GM12878 (cell line): ENCODE measurements around the gene GINS2. TPM values are rescaled to one million over a fixed set of nuclear protein-coding genes. Genes with fewer than 3 reads are reported as not detected.

Experiments
- ATAC-seq: fragments of 200-7000 bp; cut with Tn5 transposase; 3 replicates; pipeline ENCODE4 v1.9.1; 2020; ENCODE audit warnings: mild to moderate bottlenecking, moderate library complexity
- BruUV-seq: library from RNA; stranded (reverse); fragments of 400-500 nt; replicated peaks from 2 replicates; lab custom pipeline; 2021; lab: Mats Ljungman, UMichigan
- CTCF ChIA-PET: fragments of 300-600 bp; sonication (Branson Sonifier 250); formaldehyde crosslinking; extraction: SDS; loops from one replicate; lab custom pipeline; 2021; ENCODE audit warnings: inconsistent platforms; lab: Yijun Ruan, JAX
- POLR2A ChIA-PET: fragments of 350-600 bp; formaldehyde crosslinking; extraction: SDS; loops from one replicate; lab custom pipeline; 2021; ENCODE audit warnings: inconsistent platforms; lab: Charles Lee
- RAD21 ChIA-PET: fragments of 300-600 bp; sonication (Branson Sonifier 250); formaldehyde crosslinking; loops from one replicate; lab custom pipeline; 2023; ENCODE audit warnings: antibody characterized with exemption; ENCODE audit not compliant: unreplicated experiment; lab: Charles Lee
- SMC1A ChIA-PET: fragments of 300-600 bp; sonication (Branson Sonifier 250); formaldehyde crosslinking; loops from one replicate; lab custom pipeline; 2023; ENCODE audit not compliant: unreplicated experiment, uncharacterized antibody; lab: Charles Lee
- DNase-seq: peaks from one replicate; pipeline ENCODE4 v3.0.0-alpha.2; 2011; ENCODE audit warnings: low read depth, low spot score
- FAIRE-seq: peaks from 3 replicates; lab custom pipeline; 2011; peaks lifted over from hg19 to GRCh38; lab: Jason Lieb, UNC
- H2AFZ ChIP-seq: 2 replicates; pipeline ENCODE4 v1.6.0; 2011; ENCODE audit warnings: low read depth, low read length, control low read depth; ENCODE audit not compliant: control insufficient read depth
- H3K27ac ChIP-seq: 2 replicates; pipeline ENCODE4 v1.5.1; 2011; ENCODE audit warnings: control low read depth; ENCODE audit not compliant: control insufficient read depth, insufficient read depth
- H3K27me3 ChIP-seq, 2 experiments: replicated peaks in 1 of 2; 2 replicates each; pipeline versions ENCODE4 v1.6.0 to v1.6.1; 2011; ENCODE audit warnings: low read length in 1 of 2; ENCODE audit not compliant: control insufficient read depth in 2 of 2, insufficient read depth in 2 of 2
- H3K36me3 ChIP-seq, 2 experiments: 2 replicates each; pipeline ENCODE4 v1.5.1; 2011; ENCODE audit warnings: low read length in 1 of 2; ENCODE audit not compliant: control insufficient read depth in 2 of 2, insufficient read depth in 2 of 2
- H3K4me1 ChIP-seq: 2 replicates; pipeline ENCODE4 v1.6.1; 2011; ENCODE audit warnings: mild to moderate bottlenecking, low read length, moderate library complexity, mixed read lengths; ENCODE audit not compliant: control insufficient read depth, insufficient read depth
- H3K4me2 ChIP-seq: 2 replicates; pipeline ENCODE4 v1.6.0; 2011; ENCODE audit warnings: control low read depth; ENCODE audit not compliant: control insufficient read depth, insufficient read depth
- H3K4me3 ChIP-seq: fragments of 200-600 bp; sonication (generic); 2 replicates; pipeline ENCODE4 v1.5.1; 2016
- H3K79me2 ChIP-seq: 2 replicates; pipeline ENCODE4 v1.6.0; 2011; ENCODE audit warnings: low read length; ENCODE audit not compliant: control insufficient read depth, insufficient read depth
- H3K9ac ChIP-seq: 2 replicates; pipeline ENCODE4 v1.8.0; 2011; ENCODE audit warnings: low read length, control low read depth, mixed read lengths; ENCODE audit not compliant: control insufficient read depth, insufficient read depth
- H3K9me3 ChIP-seq: replicated peaks from 3 replicates; pipeline ENCODE4 v1.5.1; 2011; ENCODE audit warnings: mild to moderate bottlenecking, low read length; ENCODE audit not compliant: control insufficient read depth, insufficient read depth
- H4K20me1 ChIP-seq: 2 replicates; pipeline ENCODE4 v1.6.0; 2011; ENCODE audit not compliant: control insufficient read depth, insufficient read depth
- CEBPB ChIP-seq, 2 experiments: fragments of 150-350 bp in 1 of 2; IDR thresholded peaks; 2 replicates each; pipeline ENCODE4 v1.6.1; 2012 to 2014; ENCODE audit warnings: low read depth in 2 of 2, low read length in 2 of 2, borderline replicate concordance in 1 of 2, inconsistent platforms in 1 of 2
- MLLT1 ChIP-seq: fragments of 450-650 bp; IDR thresholded peaks from 2 replicates; pipeline ENCODE4 v1.6.1; 2016; ENCODE audit warnings: mild to moderate bottlenecking
- POLR2A ChIP-seq: IDR thresholded peaks from 2 replicates; pipeline ENCODE4 v1.6.1; 2011; ENCODE audit warnings: low read depth, mild to moderate bottlenecking, low read length
- RAD21 ChIP-seq: IDR thresholded peaks from 2 replicates; pipeline ENCODE4 v1.6.1; 2011; ENCODE audit warnings: mild to moderate bottlenecking, low read depth, low read length, moderate library complexity; ENCODE audit not compliant: insufficient read depth
- SREBF1 ChIP-seq: IDR thresholded peaks from 2 replicates; pipeline ENCODE4 v1.6.1; 2012; ENCODE audit warnings: mild to moderate bottlenecking, low read length
- YBX1 ChIP-seq: fragments of 450-650 bp; IDR thresholded peaks from 2 replicates; pipeline ENCODE4 v1.6.1; 2016; ENCODE audit warnings: antibody characterized with exemption
- WGBS: methylation state at CpG from one replicate; pipeline ENCODE4 v1.1.6; 2016; ENCODE audit warnings: low lambda C conversion rate; ENCODE audit not compliant: insufficient replicate concordance, insufficient coverage; ENCODE audit errors: missing lambda C conversion rate; 5-methylcytosine and 5-hydroxymethylcytosine counted together
- in situ Hi-C: fragments of 300-500 bp; cut with MboI; formaldehyde crosslinking; loops from 9 replicates; pipeline ENCODE4 v1.14.3; 2018; ENCODE audit warnings: mixed read lengths
- intact Hi-C: fragments of 100-400 bp; cut with micrococcal nuclease; formaldehyde crosslinking; loops from one replicate; pipeline ENCODE4 v1.14.2; 2022; ENCODE audit not compliant: unreplicated experiment
- polyA plus RNA-seq, 11 experiments: library from polyadenylated mRNA; depleted of rRNA in 4 of 11; unstranded in 6 of 11; stranded (reverse) in 5 of 11; fragments of >200 nt; fragmentation: Nextera tagmentation in 4 of 11; fragmentation: Illumina TruSeq in 1 of 11; extraction: Ambion mirVana in 4 of 11; extraction: Trizol in 1 of 11; gene quantifications; 1 replicate in 1 of 11; 2 replicates in 10 of 11; pipeline versions ENCODE4 v1.2.1 to v1.2.3, GENCODE V29; 2011 to 2016; ENCODE audit warnings: inconsistent platforms in 2 of 11, missing spikeins in 2 of 11, low read depth in 1 of 11
- total RNA-seq, 4 experiments: library from RNA; depleted of rRNA in 3 of 4; stranded (reverse); fragments of >200 nt in 3 of 4; fragmentation: Illumina TruSeq in 1 of 4; extraction: Trizol in 1 of 4; gene quantifications; 2 replicates each; pipeline versions ENCODE4 v1.2.1 to v1.2.3, GENCODE V29; 2013 to 2021
- TF ChIP-seq, protein P1 (sequence below): fragments of 450-650 bp; IDR thresholded peaks from 2 replicates; pipeline ENCODE4 v1.6.1; 2014; ENCODE audit warnings: mild to moderate bottlenecking

The GINS2 gene
- total and polyA plus RNA-seq, 10 of the 15 experiments (the other 5 are each of a cell fraction or from before 2014, with no cell fraction given), result 42.7 to 90.8 (median 57.0) TPM

GRCh38 chr16:85667261-85667660 is 21.5 kb downstream of the GINS2 start:
- no peaks in the 10 kb centered on the region for H3K9me3 ChIP-seq
- POLR2A ChIA-PET, result no interaction called here
- RAD21 ChIA-PET, result no interaction called here
- in situ Hi-C loops (no loop called here), intact Hi-C loops (no loop called here)
- H2AFZ ChIP-seq, result no peak overlapping the region
- SMC1A ChIA-PET, result no interaction called here
- peaks cover 45 to 55% of the 10 kb centered on the region in 2 experiments for H3K36me3 ChIP-seq
- no peaks in the 10 kb centered on the region for H4K20me1 ChIP-seq
- ATAC-seq (no peak), DNase-seq (no peak), FAIRE-seq (no peak)
- no peak overlapping the region for H3K4me2 ChIP-seq
- TF ChIP-seq CEBPB (IDR thresholded peaks at IDR 0.05; ENCODE audit: borderline replicate concordance in 1 of 2, low read depth in 2 of 2, low read length in 2 of 2), result no peak
- peak; percentile 28; the same call in 1 of the 2 replicates for TF ChIP-seq POLR2A
- H3K27ac ChIP-seq, result no peak overlapping the region
- no peaks in the 10 kb centered on the region for H3K27me3 ChIP-seq
- WGBS, result 89% methylated on average over 9 of the region's 9 CpGs
- CTCF ChIA-PET, result no interaction called here
- H3K4me1 ChIP-seq, result no peaks in the 10 kb centered on the region
- no peaks in the 10 kb centered on the region for H3K79me2 ChIP-seq
- H3K9ac ChIP-seq, result no peak overlapping the region
- no peak overlapping the region for H3K4me3 ChIP-seq
- no TSS peak for BruUV-seq

- DNase-seq (no peak), ATAC-seq (no peak), FAIRE-seq (no peak)
- Histone ChIP-seq H3K4me3 (no peak overlapping the region), H3K9ac (no peak overlapping the region), H3K27ac (no peak overlapping the region), H3K4me1 (no peaks in the 10 kb centered on the region), H2AFZ (no peak overlapping the region), H3K27me3 (no peaks in the 10 kb centered on the region), H4K20me1 (no peaks in the 10 kb centered on the region), H3K36me3 (peaks cover 43 to 58% of the 10 kb centered on the region in 2 experiments), H3K4me2 (no peak overlapping the region), H3K79me2 (no peaks in the 10 kb centered on the region), H3K9me3 (no peaks in the 10 kb centered on the region)
- ChIA-PET CTCF (interaction anchor here (0.8 kb wide), 1 partner anchor 10 kb away, joined by 3 read pairs; no protein-coding TSS in a partner anchor), POLR2A (no interaction called here), RAD21 (no interaction called here), SMC1A (no interaction called here)
- BruUV-seq, result no TSS peak
- TF ChIP-seq YBX1 (no peak), MLLT1 (no peak), RAD21 (no peak), SREBF1 (no peak)
- TF ChIP-seq, protein P1, sequence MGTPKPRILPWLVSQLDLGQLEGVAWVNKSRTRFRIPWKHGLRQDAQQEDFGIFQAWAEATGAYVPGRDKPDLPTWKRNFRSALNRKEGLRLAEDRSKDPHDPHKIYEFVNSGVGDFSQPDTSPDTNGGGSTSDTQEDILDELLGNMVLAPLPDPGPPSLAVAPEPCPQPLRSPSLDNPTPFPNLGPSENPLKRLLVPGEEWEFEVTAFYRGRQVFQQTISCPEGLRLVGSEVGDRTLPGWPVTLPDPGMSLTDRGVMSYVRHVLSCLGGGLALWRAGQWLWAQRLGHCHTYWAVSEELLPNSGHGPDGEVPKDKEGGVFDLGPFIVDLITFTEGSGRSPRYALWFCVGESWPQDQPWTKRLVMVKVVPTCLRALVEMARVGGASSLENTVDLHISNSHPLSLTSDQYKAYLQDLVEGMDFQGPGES, result no peak
- intact Hi-C loops (no loop called here), in situ Hi-C loops (no loop called here)
- WGBS, result 99% methylated on average over 13 of the region's 13 CpGs
Measured at GRCh38 chr16:85665929-85666328, 22.8 kb downstream of the GINS2 start.
